GM23338 (cell line): Measurements from ENCODE around the gene SUGCT.
A peak's percentile ranks its signal among the peaks of the same experiment; 100 is the strongest.

Source experiments
- CTCF ChIP-seq, 2 experiments: fragments of 200-600 bp in 1 of 2; sonication (generic) in 1 of 2; conservative IDR thresholded peaks; 2 replicates each; pipeline versions ENCODE4 v1.5.1 to v1.6.1; 2016 to 2017; ENCODE audit warnings: antibody characterized with exemption in 2 of 2, low read depth in 2 of 2, mild to moderate bottlenecking in 2 of 2, moderate library complexity in 1 of 2
- JUNB ChIP-seq: IDR thresholded peaks from one replicate; pipeline ENCODE4 v1.6.1; 2016; ENCODE audit warnings: antibody characterized with exemption; ENCODE audit not compliant: unreplicated experiment

GRCh38 chr7:40761762-40762560, 627.2 kb downstream of the SUGCT start:
- TF ChIP-seq CTCF (conservative IDR thresholded peaks at IDR 0.05; ENCODE audit: low read depth in 2 of 2) (peak; percentile 15 to 32; a peak in 1 of 4 replicates), JUNB (no peak)
